OCI-LY1 (cell line): ENCODE data around the gene TMEM138.

ENCODE experiments used
- H2AFZ ChIP-seq: fragments of 200-600 bp; sonication (generic), shearing (Covaris generic); 2 replicates; pipeline ENCODE4 v1.6.0; 2014; ENCODE audit warnings: antibody characterized with exemption, mild to moderate bottlenecking, low read length
- H3F3A ChIP-seq: fragments of 200-600 bp; sonication (generic), shearing (Covaris generic); 2 replicates; pipeline ENCODE4 v1.6.0; 2014; ENCODE audit warnings: mild to moderate bottlenecking, antibody characterized with exemption, low read length, moderate library complexity; ENCODE audit not compliant: insufficient read depth
- H3K27ac ChIP-seq: fragments of 200-600 bp; sonication (generic); 2 replicates; pipeline ENCODE4 v1.5.1; 2014; ENCODE audit warnings: low read length, mixed run types, mild to moderate bottlenecking, low read depth; ENCODE audit not compliant: poor library complexity, severe bottlenecking
- H3K27me3 ChIP-seq: fragments of 200-600 bp; sonication (generic); 2 replicates; pipeline ENCODE4 v1.6.0; 2014; ENCODE audit warnings: antibody characterized with exemption, mild to moderate bottlenecking, low read length, moderate library complexity; ENCODE audit not compliant: insufficient read depth
- H3K36me3 ChIP-seq: fragments of 200-600 bp; sonication (generic); 2 replicates; pipeline ENCODE4 v1.6.1; 2014; ENCODE audit warnings: mild to moderate bottlenecking, antibody characterized with exemption, low read length, moderate library complexity, mixed read lengths; ENCODE audit not compliant: insufficient read depth
- H3K4me1 ChIP-seq: fragments of 200-600 bp; sonication (generic); 2 replicates; pipeline ENCODE4 v1.5.1; 2014; ENCODE audit warnings: mild to moderate bottlenecking, low read length, moderate library complexity; ENCODE audit not compliant: insufficient read depth, severe bottlenecking
- H3K4me2 ChIP-seq: fragments of 200-600 bp; sonication (generic), shearing (Covaris generic); 2 replicates; pipeline ENCODE4 v1.6.1; 2014; ENCODE audit warnings: low read length
- H3K4me3 ChIP-seq: fragments of 200-600 bp; sonication (generic); 2 replicates; pipeline ENCODE4 v1.5.1; 2014; ENCODE audit warnings: low read length, low read depth, mild to moderate bottlenecking, mixed read lengths; ENCODE audit not compliant: poor library complexity, severe bottlenecking
- H3K79me2 ChIP-seq: fragments of 200-600 bp; shearing (Covaris generic); 2 replicates; pipeline ENCODE4 v1.6.1; 2016; ENCODE audit warnings: mixed run types, low read length, mixed read lengths; ENCODE audit not compliant: insufficient read depth
- H3K9ac ChIP-seq: fragments of 200-600 bp; sonication (generic), shearing (Covaris generic); 2 replicates; pipeline ENCODE4 v1.6.1; 2014; ENCODE audit warnings: mild to moderate bottlenecking, low read length, mixed read lengths
- H3K9me2 ChIP-seq: fragments of 200-600 bp; sonication (generic), shearing (Covaris generic); 2 replicates; pipeline ENCODE4 v1.6.1; 2014; ENCODE audit warnings: low read depth, mild to moderate bottlenecking, low read length, mixed read lengths
- H3K9me3 ChIP-seq: fragments of 200-600 bp; shearing (Covaris generic); 2 replicates; pipeline ENCODE4 v1.6.1; 2014; ENCODE audit warnings: low read length, mixed read lengths
- H4K20me1 ChIP-seq: fragments of 200-600 bp; sonication (generic), shearing (Covaris generic); 2 replicates; pipeline ENCODE4 v1.6.0; 2016; ENCODE audit warnings: mild to moderate bottlenecking, low read length; ENCODE audit not compliant: insufficient read depth
- EZH2 ChIP-seq: fragments of 200-600 bp; sonication (generic), shearing (Covaris generic); IDR thresholded peaks from 2 replicates; pipeline ENCODE4 v1.8.0; 2017; ENCODE audit warnings: borderline replicate concordance, mixed run types, mild to moderate bottlenecking, antibody characterized with exemption, low read length, moderate library complexity, mixed read lengths
- TF ChIP-seq, protein P1 (sequence below): fragments of 200-600 bp; sonication (generic), shearing (Covaris generic); IDR thresholded peaks from 2 replicates; pipeline ENCODE4 v1.5.1; 2017; ENCODE audit warnings: mild to moderate bottlenecking, antibody characterized with exemption, low read length, moderate library complexity, mixed read lengths

The TMEM138 gene

DNA sequence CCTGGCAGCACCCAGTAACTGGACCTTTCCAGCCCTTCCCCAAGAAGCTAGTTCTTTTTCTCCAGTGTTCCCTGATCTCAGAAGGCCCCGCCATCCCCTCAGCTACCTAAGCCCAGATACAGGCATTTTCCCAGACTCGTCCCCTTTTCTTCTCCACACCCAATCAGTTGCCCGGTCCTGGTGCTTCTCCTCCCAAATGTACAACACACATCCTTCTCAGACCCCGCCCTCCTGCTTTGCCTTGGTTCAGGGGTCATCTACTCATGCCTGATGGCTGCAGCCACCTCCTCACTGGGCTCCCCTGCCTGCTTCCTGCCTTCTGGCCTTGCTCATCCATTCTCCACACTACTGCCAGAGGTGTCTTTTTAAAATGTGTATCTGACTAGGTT, 22.7 kb upstream of the TMEM138 start:
- Histone ChIP-seq H3K4me2 (no peak overlapping the region), H3K9ac (no peak overlapping the region), H3K9me3 (no peaks in the 10 kb centered on the region), H3K27ac (no peak overlapping the region), H3K9me2 (no peaks in the 10 kb centered on the region), H3K4me3 (no peak overlapping the region), H2AFZ (no peak overlapping the region), H3K4me1 (peaks cover 24% of the 10 kb centered on the region), H4K20me1 (no peaks in the 10 kb centered on the region), H3K27me3 (no peaks in the 10 kb centered on the region), H3F3A (no peaks in the 10 kb centered on the region; the same call in 1 of the 2 replicates), H3K79me2 (no peaks in the 10 kb centered on the region), H3K36me3 (peaks cover 35% of the 10 kb centered on the region)
- TF ChIP-seq EZH2, result no peak
- TF ChIP-seq, protein P1, sequence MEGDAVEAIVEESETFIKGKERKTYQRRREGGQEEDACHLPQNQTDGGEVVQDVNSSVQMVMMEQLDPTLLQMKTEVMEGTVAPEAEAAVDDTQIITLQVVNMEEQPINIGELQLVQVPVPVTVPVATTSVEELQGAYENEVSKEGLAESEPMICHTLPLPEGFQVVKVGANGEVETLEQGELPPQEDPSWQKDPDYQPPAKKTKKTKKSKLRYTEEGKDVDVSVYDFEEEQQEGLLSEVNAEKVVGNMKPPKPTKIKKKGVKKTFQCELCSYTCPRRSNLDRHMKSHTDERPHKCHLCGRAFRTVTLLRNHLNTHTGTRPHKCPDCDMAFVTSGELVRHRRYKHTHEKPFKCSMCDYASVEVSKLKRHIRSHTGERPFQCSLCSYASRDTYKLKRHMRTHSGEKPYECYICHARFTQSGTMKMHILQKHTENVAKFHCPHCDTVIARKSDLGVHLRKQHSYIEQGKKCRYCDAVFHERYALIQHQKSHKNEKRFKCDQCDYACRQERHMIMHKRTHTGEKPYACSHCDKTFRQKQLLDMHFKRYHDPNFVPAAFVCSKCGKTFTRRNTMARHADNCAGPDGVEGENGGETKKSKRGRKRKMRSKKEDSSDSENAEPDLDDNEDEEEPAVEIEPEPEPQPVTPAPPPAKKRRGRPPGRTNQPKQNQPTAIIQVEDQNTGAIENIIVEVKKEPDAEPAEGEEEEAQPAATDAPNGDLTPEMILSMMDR, result no peak

DNA sequence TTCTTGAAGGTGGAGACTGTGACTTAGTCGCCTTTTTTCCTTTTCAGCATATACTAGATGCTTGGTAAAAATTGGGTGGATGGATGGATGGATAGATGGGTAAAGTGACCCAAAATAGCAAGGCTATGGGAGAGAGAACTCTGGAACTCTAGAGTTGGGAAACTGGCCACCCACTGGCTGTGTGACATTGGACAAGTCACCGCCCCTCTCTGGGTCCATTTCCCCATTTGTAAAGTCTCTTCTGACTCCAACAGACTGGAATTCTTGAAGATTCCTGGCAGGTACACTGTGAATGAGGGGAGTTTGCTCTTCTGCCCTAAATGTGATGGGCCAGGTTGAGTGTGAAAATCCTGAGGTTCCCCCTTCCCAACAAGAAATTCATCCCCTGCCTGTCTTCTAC, 21.2 kb upstream of the TMEM138 start:
- Histone ChIP-seq H3K9me2 (no peaks in the 10 kb centered on the region), H3K9ac (no peak overlapping the region), H3K4me3 (no peak overlapping the region), H3K36me3 (peaks cover 46% of the 10 kb centered on the region), H3F3A (no peaks in the 10 kb centered on the region; the same call in 1 of the 2 replicates), H3K4me1 (peaks cover 9% of the 10 kb centered on the region), H3K9me3 (no peaks in the 10 kb centered on the region), H2AFZ (no peak overlapping the region), H3K4me2 (no peak overlapping the region), H3K79me2 (no peaks in the 10 kb centered on the region), H3K27ac (no peak overlapping the region), H4K20me1 (no peaks in the 10 kb centered on the region), H3K27me3 (no peaks in the 10 kb centered on the region)
- TF ChIP-seq, protein P1, result no peak
- no peak for TF ChIP-seq EZH2

DNA sequence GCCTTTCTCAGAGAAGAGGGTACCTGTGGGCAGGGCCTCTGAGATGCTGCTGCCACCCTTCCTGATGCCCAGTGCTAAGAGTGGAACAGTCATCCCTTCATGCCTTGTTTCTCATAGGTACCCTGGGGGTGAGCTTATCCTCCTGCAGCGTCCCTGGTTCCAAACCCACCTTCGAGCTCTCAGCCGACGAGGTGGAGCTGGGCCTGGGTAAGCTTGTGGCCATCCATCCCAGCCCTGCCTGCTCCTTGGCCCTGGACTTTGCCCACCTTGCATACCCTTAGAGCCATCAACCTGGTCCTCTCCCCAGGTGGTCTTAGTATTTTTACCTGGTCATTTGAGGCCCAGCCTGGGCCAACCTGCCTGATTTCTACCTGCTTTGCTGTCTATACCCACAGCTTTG, 20.5 kb upstream of the TMEM138 start:
- Histone ChIP-seq H3K9ac (no peak overlapping the region), H4K20me1 (no peaks in the 10 kb centered on the region), H3K9me3 (no peaks in the 10 kb centered on the region), H3F3A (no peaks in the 10 kb centered on the region; the same call in 1 of the 2 replicates), H3K4me3 (no peak overlapping the region), H3K9me2 (no peaks in the 10 kb centered on the region), H3K4me2 (no peak overlapping the region), H3K27ac (no peak overlapping the region), H3K4me1 (peaks cover 1% of the 10 kb centered on the region), H3K27me3 (no peaks in the 10 kb centered on the region), H3K36me3 (peaks cover 53% of the 10 kb centered on the region), H3K79me2 (no peaks in the 10 kb centered on the region), H2AFZ (no peak overlapping the region)
- TF ChIP-seq, protein P1, result no peak
- no peak for TF ChIP-seq EZH2
